ENCODE data around the gene INTS6.

The INTS6 gene

DNA sequence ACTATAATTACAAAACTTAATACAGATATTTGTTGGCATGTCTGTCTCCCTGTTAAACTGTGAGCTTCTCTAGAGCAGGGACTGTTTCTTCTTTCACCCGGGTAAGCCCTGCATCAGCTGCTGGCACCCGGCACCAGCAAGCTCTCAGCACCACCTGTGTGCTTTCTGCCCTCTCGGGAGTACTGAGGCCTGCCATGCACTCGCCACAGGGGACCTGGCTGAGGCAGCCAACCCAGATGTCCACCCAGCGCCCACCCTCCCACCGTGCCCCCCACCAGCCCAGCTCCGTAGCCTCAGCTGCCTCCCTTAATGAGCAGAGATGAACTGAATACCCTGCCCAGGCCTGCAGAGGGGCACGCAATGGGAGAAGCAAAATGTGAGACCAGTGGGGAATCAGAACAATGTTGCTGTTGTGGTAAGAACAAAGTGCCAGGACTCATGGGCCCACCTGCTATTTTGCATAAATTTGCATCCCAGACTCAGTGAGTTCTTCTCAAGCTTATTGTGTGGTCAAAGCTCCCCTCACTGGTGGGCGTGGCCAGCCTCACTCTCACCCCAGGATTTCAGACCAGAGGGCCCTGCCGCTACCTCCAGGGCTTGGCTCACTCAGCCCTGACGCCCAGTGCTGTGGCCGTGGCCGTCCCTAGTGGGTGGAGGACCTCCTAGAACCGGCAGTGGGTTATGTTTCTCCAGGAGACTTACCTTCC is 128.0 kb downstream of the INTS6 start:
- no peak overlapping the region for H3K4me3 ChIP-seq (ENCODE audit: low read depth, low read length)
- DNase-seq (ENCODE audit: low read depth) = no peak
- TF ChIP-seq, protein P1, sequence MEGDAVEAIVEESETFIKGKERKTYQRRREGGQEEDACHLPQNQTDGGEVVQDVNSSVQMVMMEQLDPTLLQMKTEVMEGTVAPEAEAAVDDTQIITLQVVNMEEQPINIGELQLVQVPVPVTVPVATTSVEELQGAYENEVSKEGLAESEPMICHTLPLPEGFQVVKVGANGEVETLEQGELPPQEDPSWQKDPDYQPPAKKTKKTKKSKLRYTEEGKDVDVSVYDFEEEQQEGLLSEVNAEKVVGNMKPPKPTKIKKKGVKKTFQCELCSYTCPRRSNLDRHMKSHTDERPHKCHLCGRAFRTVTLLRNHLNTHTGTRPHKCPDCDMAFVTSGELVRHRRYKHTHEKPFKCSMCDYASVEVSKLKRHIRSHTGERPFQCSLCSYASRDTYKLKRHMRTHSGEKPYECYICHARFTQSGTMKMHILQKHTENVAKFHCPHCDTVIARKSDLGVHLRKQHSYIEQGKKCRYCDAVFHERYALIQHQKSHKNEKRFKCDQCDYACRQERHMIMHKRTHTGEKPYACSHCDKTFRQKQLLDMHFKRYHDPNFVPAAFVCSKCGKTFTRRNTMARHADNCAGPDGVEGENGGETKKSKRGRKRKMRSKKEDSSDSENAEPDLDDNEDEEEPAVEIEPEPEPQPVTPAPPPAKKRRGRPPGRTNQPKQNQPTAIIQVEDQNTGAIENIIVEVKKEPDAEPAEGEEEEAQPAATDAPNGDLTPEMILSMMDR (conservative IDR thresholded peaks at IDR 0.05; ENCODE audit: low read depth, low read length) = no peak

DNA sequence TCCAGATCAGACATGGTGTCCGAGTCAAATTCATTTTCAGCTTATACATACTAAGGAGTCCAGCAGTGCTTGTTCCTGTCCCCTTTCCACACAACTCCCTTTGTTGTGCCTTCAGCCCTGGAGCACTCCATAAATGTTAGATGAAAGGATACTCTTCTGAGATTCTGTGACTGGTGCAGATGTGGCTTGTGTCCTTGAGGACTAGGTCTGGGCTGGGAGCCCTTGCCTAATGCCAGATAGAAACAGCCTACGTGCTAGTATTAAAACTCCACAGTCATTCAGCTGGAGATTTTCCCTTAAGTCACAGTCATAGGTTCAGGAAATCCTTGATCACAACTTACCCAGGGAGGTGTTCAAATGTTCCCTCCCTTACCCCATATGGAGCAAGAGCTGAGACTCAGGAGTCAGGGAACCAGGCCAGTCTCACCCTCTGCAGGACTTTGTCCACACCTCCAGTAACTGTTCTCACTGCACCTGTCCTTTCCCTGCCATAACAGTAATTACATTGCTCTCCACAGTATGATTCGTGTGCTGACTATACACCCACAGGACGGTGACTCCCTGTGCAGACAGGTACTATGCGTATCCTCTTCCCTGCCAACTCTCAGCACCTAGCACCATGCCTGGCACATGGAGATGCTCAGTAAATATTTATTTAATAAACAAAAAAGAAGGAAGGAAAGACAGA is 128.9 kb downstream of the INTS6 start:
- H3K4me3 ChIP-seq (ENCODE audit: low read depth, low read length) = no peak overlapping the region
- TF ChIP-seq, protein P1 (conservative IDR thresholded peaks at IDR 0.05; ENCODE audit: low read depth, low read length) = no peak
- no peak for DNase-seq (ENCODE audit: low read depth)

DNA sequence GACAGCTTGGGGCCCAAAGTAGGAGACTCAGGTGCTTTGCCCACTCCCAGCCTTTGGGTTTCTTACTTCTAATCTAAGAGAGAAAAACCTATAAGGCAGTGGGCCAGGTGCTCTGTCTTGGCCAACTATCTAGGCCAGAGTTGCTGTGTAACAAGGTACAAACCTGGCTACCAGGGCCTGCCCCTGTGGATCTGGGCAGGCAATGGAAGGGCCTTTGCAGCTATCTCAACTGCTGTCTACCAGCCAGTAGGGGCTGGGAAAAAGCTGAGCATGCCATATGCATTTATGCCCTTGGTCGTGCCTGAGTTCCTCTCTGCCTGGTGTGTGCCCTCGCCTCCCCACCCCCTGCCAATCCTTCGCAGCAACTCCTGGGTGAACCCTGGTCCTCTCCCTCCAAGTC is 130.0 kb downstream of the INTS6 start:
- no peak for DNase-seq (ENCODE audit: low read depth)
- TF ChIP-seq, protein P1 (conservative IDR thresholded peaks at IDR 0.05; ENCODE audit: low read depth, low read length) = no peak
- H3K4me3 ChIP-seq (ENCODE audit: low read depth, low read length) = no peak overlapping the region

DNA sequence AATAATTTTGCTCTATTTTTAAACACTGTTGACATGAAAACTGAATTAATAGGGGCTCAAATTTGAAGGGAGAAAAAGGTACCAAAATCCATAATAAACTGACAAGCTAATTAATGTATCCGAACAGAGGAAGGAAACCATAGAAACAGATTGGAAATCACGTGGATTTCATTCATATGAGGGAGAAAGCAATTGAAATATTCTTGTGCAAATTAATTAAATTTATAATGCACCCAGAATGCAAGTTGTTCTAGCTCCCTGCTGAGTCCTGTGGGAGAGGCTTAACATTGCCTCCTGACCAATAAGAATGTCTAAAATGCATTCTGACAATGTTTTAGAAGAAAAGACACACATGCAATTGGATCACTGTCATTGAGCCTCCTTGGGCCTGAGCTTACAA is 131.0 kb downstream of the INTS6 start:
- H3K4me3 ChIP-seq (ENCODE audit: low read depth, low read length) = no peak overlapping the region
- TF ChIP-seq, protein P1 (conservative IDR thresholded peaks at IDR 0.05; ENCODE audit: low read depth, low read length) = no peak
- no peak for DNase-seq (ENCODE audit: low read depth)

DNA sequence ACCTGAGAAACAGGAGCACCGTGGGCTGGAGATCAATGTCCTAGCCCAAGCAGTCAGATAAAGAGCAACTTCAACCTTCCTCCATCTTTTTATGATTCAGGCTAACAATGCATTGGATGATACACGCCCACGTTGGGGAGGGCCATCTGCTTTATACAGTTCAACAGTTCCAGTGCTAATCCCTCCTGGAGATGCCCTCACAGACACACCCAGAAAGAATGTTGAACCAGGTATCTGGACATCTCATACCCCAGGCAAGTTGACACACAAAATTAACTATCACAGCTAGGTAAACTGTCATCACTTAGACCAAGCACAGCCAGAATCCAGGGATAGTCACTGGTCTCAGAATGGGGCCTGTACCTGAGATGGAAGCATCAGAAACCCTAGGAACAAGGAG is 134.0 kb downstream of the INTS6 start:
- no peak for DNase-seq (ENCODE audit: low read depth)
- H3K4me3 ChIP-seq (ENCODE audit: low read depth, low read length) = no peak overlapping the region
- TF ChIP-seq, protein P1 (conservative IDR thresholded peaks at IDR 0.05; ENCODE audit: low read depth, low read length) = no peak

DNA sequence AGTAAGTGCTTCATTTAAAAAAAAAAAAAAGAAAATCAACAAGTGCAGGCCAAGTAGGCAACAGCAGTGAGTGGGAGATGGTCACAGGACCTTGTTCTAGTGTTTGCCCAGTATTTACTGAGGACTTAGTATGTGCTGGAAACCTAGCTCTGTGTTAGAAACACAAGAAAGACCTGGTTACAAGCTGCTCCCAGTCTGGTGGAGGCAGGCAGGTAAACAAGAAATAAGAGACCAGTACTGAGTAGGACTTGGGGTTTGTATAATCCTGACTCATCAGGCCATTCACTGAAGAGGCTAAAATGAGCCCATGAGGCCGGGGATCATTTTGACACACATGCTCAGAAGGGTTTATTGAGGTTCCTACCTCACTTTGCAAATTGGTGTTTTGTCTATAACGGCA is 134.8 kb downstream of the INTS6 start:
- no peak for DNase-seq (ENCODE audit: low read depth)
- TF ChIP-seq, protein P1 (conservative IDR thresholded peaks at IDR 0.05; ENCODE audit: low read depth, low read length) = no peak
- H3K4me3 ChIP-seq (ENCODE audit: low read depth, low read length) = no peak overlapping the region

DNA sequence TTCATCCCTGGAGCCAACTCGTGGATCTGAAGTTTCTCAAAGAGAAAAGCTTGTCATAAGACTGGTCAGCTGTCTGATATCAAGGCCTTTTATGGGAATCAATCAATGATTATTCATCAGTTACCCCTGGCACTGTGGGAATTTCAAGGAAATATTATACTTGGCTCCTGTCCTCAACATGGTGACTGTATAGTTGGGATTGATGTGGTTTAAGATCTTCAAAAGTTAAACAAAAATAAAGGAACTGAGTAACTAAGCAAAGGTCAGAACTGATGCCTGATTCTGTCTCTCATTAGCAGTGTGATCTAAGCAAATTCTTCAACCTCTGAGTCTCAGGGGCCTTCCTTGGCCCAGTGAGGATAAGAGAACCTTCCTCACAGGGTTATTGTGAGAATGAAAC is 135.6 kb downstream of the INTS6 start:
- no peak overlapping the region for H3K4me3 ChIP-seq (ENCODE audit: low read depth, low read length)
- DNase-seq (ENCODE audit: low read depth) = no peak
- TF ChIP-seq, protein P1 (conservative IDR thresholded peaks at IDR 0.05; ENCODE audit: low read depth, low read length) = no peak
